H1 (cell line): Measurements from ENCODE around the gene RUNX1. TPM values are rescaled to one million over a fixed set of nuclear protein-coding genes. Genes with fewer than 3 reads are reported as not detected.

ENCODE experiments used
- CTCF ChIA-PET: fragments of 300-600 bp; sonication (Branson Sonifier 250); formaldehyde crosslinking; loops from one replicate; lab custom pipeline; 2021; ENCODE audit not compliant: partially characterized antibody; lab: Charles Lee
- POLR2A ChIA-PET: fragments of 300-600 bp; sonication (Branson Sonifier 250); formaldehyde crosslinking; loops from one replicate; lab custom pipeline; 2021; ENCODE audit warnings: inconsistent platforms; ENCODE audit not compliant: partially characterized antibody; lab: Charles Lee
- DNase-seq, 2 experiments: peaks; one replicate each; pipeline versions ENCODE4 v3.0.0 to v3.0.0-alpha.2; 2010 to 2022; ENCODE audit warnings: low spot score in 2 of 2, low read depth in 1 of 2, mixed read lengths in 1 of 2
- FAIRE-seq: peaks from 2 replicates; lab custom pipeline; 2011; peaks lifted over from hg19 to GRCh38; lab: Jason Lieb, UNC
- H2AFZ ChIP-seq: 2 replicates; pipeline ENCODE4 v1.8.1; 2012; ENCODE audit warnings: low read length, inconsistent platforms
- H2AK5ac ChIP-seq: 2 replicates; pipeline ENCODE4 v1.6.1; 2013; ENCODE audit warnings: low read depth, low read length
- H2BK120ac ChIP-seq: replicated peaks from 2 replicates; pipeline ENCODE3; 2013; ENCODE audit warnings: low read depth, low read length, inconsistent platforms
- H2BK12ac ChIP-seq: 2 replicates; pipeline ENCODE4 v1.6.1; 2013; ENCODE audit warnings: low read depth, low read length
- H2BK15ac ChIP-seq: 2 replicates; pipeline ENCODE4 v1.6.1; 2013; ENCODE audit warnings: low read length
- H2BK20ac ChIP-seq: 2 replicates; pipeline ENCODE4 v1.6.1; 2013; ENCODE audit warnings: low read length
- H2BK5ac ChIP-seq: 2 replicates; pipeline ENCODE4 v1.6.1; 2013; ENCODE audit warnings: low read depth, low read length
- H3K14ac ChIP-seq: 2 replicates; pipeline ENCODE4 v1.6.1; 2013; ENCODE audit warnings: inconsistent platforms; ENCODE audit not compliant: insufficient read length
- H3K18ac ChIP-seq: 2 replicates; pipeline ENCODE4 v1.6.1; 2013; ENCODE audit warnings: low read length; ENCODE audit errors: extremely low read depth
- H3K23ac ChIP-seq: 2 replicates; pipeline ENCODE4 v1.6.1; 2013; ENCODE audit warnings: inconsistent platforms; ENCODE audit not compliant: insufficient read length
- H3K23me2 ChIP-seq: 2 replicates; pipeline ENCODE4 v1.6.1; 2013; ENCODE audit warnings: low read depth, low read length
- H3K27ac ChIP-seq: 2 replicates; pipeline ENCODE4 v1.6.1; 2011; ENCODE audit warnings: low read depth, low read length, inconsistent platforms
- H3K27me3 ChIP-seq, 4 experiments: replicated peaks in 1 of 4; 1 replicate in 1 of 4; 2 replicates in 3 of 4; pipeline versions ENCODE4 v1.6.1 to v1.8.1; 2011 to 2013; ENCODE audit warnings: low read length in 3 of 4, mild to moderate bottlenecking in 3 of 4, inconsistent platforms in 2 of 4, mixed read lengths in 2 of 4, moderate library complexity in 1 of 4; ENCODE audit not compliant: control insufficient read depth in 3 of 4, insufficient read depth in 3 of 4; ENCODE audit errors: extremely low read depth in 1 of 4
- H3K36me3 ChIP-seq, 4 experiments: 2 replicates each; pipeline versions ENCODE4 v1.6.1 to v1.8.1; 2011 to 2013; ENCODE audit warnings: mild to moderate bottlenecking in 4 of 4, low read length in 3 of 4, moderate library complexity in 2 of 4, control low read depth in 1 of 4, inconsistent platforms in 1 of 4; ENCODE audit not compliant: insufficient read depth in 4 of 4, control insufficient read depth in 2 of 4
- H3K4ac ChIP-seq: replicated peaks from 2 replicates; pipeline ENCODE3; 2013; ENCODE audit warnings: low read length, low read depth, mixed read lengths, inconsistent platforms; ENCODE audit not compliant: insufficient read length
- H3K4me1 ChIP-seq, 4 experiments: replicated peaks in 1 of 4; 1 replicate in 1 of 4; 2 replicates in 3 of 4; pipeline versions ENCODE4 v1.6.1 to v1.8.1; 2011 to 2013; ENCODE audit warnings: low read length in 3 of 4, inconsistent platforms in 2 of 4, mixed read lengths in 1 of 4; ENCODE audit not compliant: insufficient read depth in 4 of 4, control insufficient read depth in 3 of 4
- H3K4me2 ChIP-seq, 2 experiments: 2 replicates each; pipeline versions ENCODE4 v1.6.1 to v1.8.1; 2011 to 2013; ENCODE audit warnings: low read depth in 2 of 2, low read length in 2 of 2, control low read depth in 1 of 2, inconsistent platforms in 1 of 2, mild to moderate bottlenecking in 1 of 2; ENCODE audit not compliant: insufficient read depth in 1 of 2
- H3K4me3 ChIP-seq, 4 experiments: fragments of 200-600, 300-600 bp in 1 of 4; sonication (generic), shearing (Covaris generic), sonication (Bioruptor Twin) in 1 of 4; 2 replicates each; pipeline versions ENCODE4 v1.5.1 to v1.8.1; 2011 to 2016; ENCODE audit warnings: low read length in 4 of 4, low read depth in 3 of 4, control low read depth in 2 of 4, inconsistent platforms in 2 of 4, mild to moderate bottlenecking in 2 of 4, mixed read lengths in 1 of 4, moderate library complexity in 1 of 4; ENCODE audit not compliant: insufficient read depth in 2 of 4; ENCODE audit errors: extremely low read depth in 1 of 4
- H3K56ac ChIP-seq: replicated peaks from 2 replicates; pipeline ENCODE3; 2013; ENCODE audit warnings: low read depth, mild to moderate bottlenecking, mixed read lengths, low read length, inconsistent platforms; ENCODE audit not compliant: insufficient read length
- H3K79me1 ChIP-seq: 2 replicates; pipeline ENCODE4 v1.6.1; 2013; ENCODE audit warnings: low read depth, low read length, control low read depth
- H3K79me2 ChIP-seq, 2 experiments: 2 replicates each; pipeline versions ENCODE4 v1.6.1 to v1.8.1; 2012 to 2013; ENCODE audit warnings: low read length in 2 of 2, mild to moderate bottlenecking in 2 of 2, inconsistent platforms in 1 of 2; ENCODE audit not compliant: insufficient read depth in 2 of 2, control insufficient read depth in 1 of 2
- H3K9ac ChIP-seq, 4 experiments: replicated peaks in 1 of 4; 1 replicate in 1 of 4; 2 replicates in 3 of 4; pipeline versions ENCODE4 v1.6.1 to v1.8.1; 2011 to 2013; ENCODE audit warnings: low read depth in 3 of 4, low read length in 3 of 4, control low read depth in 2 of 4, mild to moderate bottlenecking in 2 of 4, moderate library complexity in 2 of 4, inconsistent platforms in 1 of 4; ENCODE audit errors: extremely low read depth in 1 of 4
- H3K9me3 ChIP-seq, 2 experiments: 2 replicates each; pipeline versions ENCODE4 v1.6.1 to v1.8.1; 2012 to 2013; ENCODE audit warnings: mild to moderate bottlenecking in 2 of 2, moderate library complexity in 2 of 2, control low read depth in 1 of 2, inconsistent platforms in 1 of 2, low read depth in 1 of 2, low read length in 1 of 2, mixed read lengths in 1 of 2; ENCODE audit not compliant: insufficient read depth in 2 of 2
- H4K20me1 ChIP-seq, 2 experiments: replicated peaks in 1 of 2; 2 replicates each; pipeline versions ENCODE3 to v1.8.1; 2011 to 2013; ENCODE audit warnings: inconsistent platforms in 2 of 2, low read length in 2 of 2, mild to moderate bottlenecking in 1 of 2; ENCODE audit not compliant: insufficient read depth in 2 of 2, control insufficient read depth in 1 of 2
- H4K5ac ChIP-seq: 2 replicates; pipeline ENCODE4 v1.6.1; 2013; ENCODE audit warnings: low read length, low read depth, mixed read lengths, inconsistent platforms; ENCODE audit not compliant: insufficient read length
- H4K8ac ChIP-seq: 2 replicates; pipeline ENCODE4 v1.8.0; 2013; ENCODE audit warnings: mild to moderate bottlenecking, moderate library complexity, low read length, inconsistent platforms; ENCODE audit not compliant: insufficient read depth; ENCODE audit errors: extremely low read depth
- H4K91ac ChIP-seq: replicated peaks from 2 replicates; pipeline ENCODE3; 2013; ENCODE audit warnings: low read length, mixed read lengths, inconsistent platforms; ENCODE audit not compliant: insufficient read length
- EP300 ChIP-seq, 2 experiments: IDR thresholded peaks; 1 replicate in 1 of 2; 2 replicates in 1 of 2; pipeline ENCODE4 v1.6.1; 2011 to 2012; ENCODE audit warnings: low read depth in 2 of 2, low read length in 2 of 2, mild to moderate bottlenecking in 2 of 2, borderline replicate concordance in 1 of 2, inconsistent platforms in 1 of 2, moderate library complexity in 1 of 2
- GABPA ChIP-seq: IDR thresholded peaks from 2 replicates; pipeline ENCODE4 v1.6.1; 2011; ENCODE audit warnings: mild to moderate bottlenecking, low read length, moderate library complexity, borderline replicate concordance; ENCODE audit not compliant: insufficient read depth
- KDM5A ChIP-seq: fragments of 200-600 bp; IDR thresholded peaks from 2 replicates; pipeline ENCODE4 v1.7.1; 2012; ENCODE audit warnings: mild to moderate bottlenecking, low read length, inconsistent platforms, mixed read lengths
- RNF2 ChIP-seq: fragments of 200-900, 300-1000 bp; sonication (generic); IDR thresholded peaks from 2 replicates; pipeline ENCODE4 v1.7.1; 2016; ENCODE audit warnings: borderline replicate concordance, low read depth, mild to moderate bottlenecking, antibody characterized with exemption, low read length; ENCODE audit not compliant: poor library complexity, severe bottlenecking; ENCODE audit errors: missing control alignments
- WGBS, 2 experiments: shearing (Covaris generic) in 1 of 2; methylation state at CpG; one replicate each; pipeline versions ENCODE4 v1.1.6 to v1.1.7; 2013 to 2015; ENCODE audit warnings: low lambda C conversion rate in 2 of 2, mixed read lengths in 2 of 2, inconsistent platforms in 1 of 2, low coverage in 1 of 2, missing lambda C conversion rate in 1 of 2; ENCODE audit not compliant: insufficient replicate concordance in 2 of 2, insufficient coverage in 1 of 2, insufficient read length in 1 of 2; ENCODE audit errors: extremely low coverage in 1 of 2, missing lambda C conversion rate in 1 of 2; 5-methylcytosine and 5-hydroxymethylcytosine counted together
- polyA plus RNA-seq, 7 experiments: library from polyadenylated mRNA; depleted of rRNA in 3 of 7; stranded (reverse) in 5 of 7; unstranded in 2 of 7; fragments of >200 nt in 5 of 7; fragments of 200-250 nt in 2 of 7; gene quantifications; 1 replicate in 5 of 7; 2 replicates in 1 of 7; 4 replicates in 1 of 7; pipeline versions ENCODE4 v1.2.1 to v1.2.3, GENCODE V29; 2011 to 2013; ENCODE audit warnings: missing spikeins in 2 of 7, mixed read lengths in 2 of 7
- total RNA-seq: library from RNA; stranded (reverse); fragmentation: NEBNext Ultra II Directional; extraction: Animal tissue kit (Norgen Biotek cat#: 25700); gene quantifications from 2 replicates; pipeline ENCODE4 v1.2.1, GENCODE V29; 2021

Gene RUNX1
- total and polyA plus RNA-seq, 2 of the 8 experiments (the other 6 are each of a cell fraction or from before 2014, with no cell fraction given): 0.20 to 0.60 TPM

- H3K27me3 ChIP-seq: peaks cover 33 to 72% (median 61%) of the 10 kb centered on the region in 4 experiments
- no peak for FAIRE-seq
- no peak overlapping the region for H2BK120ac ChIP-seq
- H3K79me2 ChIP-seq: no peaks in the 10 kb centered on the region
- H3K23ac ChIP-seq: no peak overlapping the region
- no peak overlapping the region for H4K8ac ChIP-seq
- no peak overlapping the region for H2AFZ ChIP-seq
- H2BK5ac ChIP-seq: no peak overlapping the region
- no peaks in the 10 kb centered on the region; a peak in 1 of 8 replicates for H3K36me3 ChIP-seq
- H4K91ac ChIP-seq: no peak overlapping the region
- H4K20me1 ChIP-seq: peaks cover 2 to 23% of the 10 kb centered on the region in 2 experiments
- no peak overlapping the region for H2BK15ac ChIP-seq
- CTCF ChIA-PET: interaction anchor here (0.7 to 4.2 kb wide), 6 partner anchors 18 to 163 kb away, joined by 3 to 22 read pairs (median 3); no protein-coding TSS in a partner anchor
- no peaks in the 10 kb centered on the region for H3K9me3 ChIP-seq
- no peak for TF ChIP-seq EP300 (IDR thresholded peaks at IDR 0.05; ENCODE audit: borderline replicate concordance in 1 of 2, low read depth in 2 of 2, low read length in 2 of 2)
- no peak for TF ChIP-seq GABPA
- TF ChIP-seq KDM5A: no peak
- peak; percentile 59 for TF ChIP-seq RNF2
- no peak overlapping the region for H2BK12ac ChIP-seq
- POLR2A ChIA-PET: interaction anchor here (1.5 kb wide), 1 partner anchor 39 kb away, joined by 3 read pairs; no protein-coding TSS in a partner anchor
- H3K4ac ChIP-seq: no peak overlapping the region
- peak overlapping the region in 1 of 4 experiments; percentile 73; a peak in 1 of 8 replicates for H3K4me3 ChIP-seq
- no peak overlapping the region for H3K14ac ChIP-seq
- peak overlapping the region; percentile 84 to 97; a peak in 2 of 4 replicates for H3K4me2 ChIP-seq
- H2AK5ac ChIP-seq: no peak overlapping the region
- H3K56ac ChIP-seq: no peak overlapping the region
- no peak overlapping the region for H3K27ac ChIP-seq
- H3K18ac ChIP-seq: no peak overlapping the region
- WGBS, 2 experiments: 12% methylated on average over 6 of the region's 6 CpGs; no CpG with 5 or more reads in 1 of the 2 experiments
- no peaks in the 10 kb centered on the region for H3K79me1 ChIP-seq
- no peak overlapping the region for H4K5ac ChIP-seq
- DNase-seq: no peak
- H2BK20ac ChIP-seq: no peak overlapping the region
- no peak overlapping the region for H3K9ac ChIP-seq
- H3K23me2 ChIP-seq: peaks cover 16% of the 10 kb centered on the region; the same call in 1 of the 2 replicates
- H3K4me1 ChIP-seq: peaks cover 3 to 15% (median 9%) of the 10 kb centered on the region in 4 experiments; a peak in 6 of 7 replicates
Observed at GRCh38 chr21:34885125-34885524, 164.0 kb downstream of the RUNX1 start.
